ENCODE measurements around the gene PRR36.

Gene PRR36

DNA sequence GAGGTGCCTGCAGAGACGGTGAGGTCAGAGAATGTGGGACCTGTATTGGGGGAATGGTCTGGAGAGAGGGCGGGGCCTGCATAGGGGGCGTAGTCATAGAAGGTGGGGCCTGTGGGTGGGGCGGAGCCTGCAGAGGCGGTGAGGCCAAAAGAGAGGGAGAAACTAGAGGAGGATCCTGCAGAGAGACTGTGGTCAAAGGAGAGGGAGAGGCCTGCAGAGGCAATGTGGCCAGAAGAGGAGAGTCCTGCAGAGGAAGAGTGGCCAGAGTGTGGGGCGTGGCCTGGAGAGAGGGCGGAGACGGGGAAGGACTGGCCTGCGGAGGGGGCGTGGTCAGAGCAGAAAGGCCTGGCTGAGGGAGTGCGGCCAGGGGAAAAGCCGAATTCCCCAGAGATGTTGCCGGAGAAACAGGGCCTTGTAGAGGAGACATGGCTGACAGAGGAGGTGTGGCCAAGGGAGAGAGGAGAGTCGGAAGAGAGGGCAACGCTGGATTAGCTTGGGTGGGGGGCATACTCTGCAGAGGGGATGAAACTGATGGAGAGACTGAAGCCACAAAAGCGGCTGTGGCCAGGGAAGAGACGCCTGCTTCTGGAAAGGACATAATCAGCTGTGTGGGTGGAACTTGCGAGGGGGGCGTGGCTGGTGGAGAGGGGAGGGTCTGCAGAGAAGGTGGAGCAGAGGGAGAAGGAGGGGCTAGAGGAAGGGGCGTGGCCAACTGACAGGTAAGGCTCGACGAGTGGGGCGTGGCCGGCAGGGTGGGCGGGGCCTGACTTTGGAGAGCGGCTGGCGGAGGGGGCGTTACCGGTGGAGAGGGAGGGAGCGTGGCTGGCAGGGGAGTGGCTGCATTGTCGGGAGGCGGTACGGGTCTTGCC lies 2.5 kb downstream of the PRR36 start:
- no peaks in the 10 kb centered on the region for H3K9me3 ChIP-seq
- H3K27me3 ChIP-seq, result peaks cover 11% of the 10 kb centered on the region
- TF ChIP-seq, protein P1, sequence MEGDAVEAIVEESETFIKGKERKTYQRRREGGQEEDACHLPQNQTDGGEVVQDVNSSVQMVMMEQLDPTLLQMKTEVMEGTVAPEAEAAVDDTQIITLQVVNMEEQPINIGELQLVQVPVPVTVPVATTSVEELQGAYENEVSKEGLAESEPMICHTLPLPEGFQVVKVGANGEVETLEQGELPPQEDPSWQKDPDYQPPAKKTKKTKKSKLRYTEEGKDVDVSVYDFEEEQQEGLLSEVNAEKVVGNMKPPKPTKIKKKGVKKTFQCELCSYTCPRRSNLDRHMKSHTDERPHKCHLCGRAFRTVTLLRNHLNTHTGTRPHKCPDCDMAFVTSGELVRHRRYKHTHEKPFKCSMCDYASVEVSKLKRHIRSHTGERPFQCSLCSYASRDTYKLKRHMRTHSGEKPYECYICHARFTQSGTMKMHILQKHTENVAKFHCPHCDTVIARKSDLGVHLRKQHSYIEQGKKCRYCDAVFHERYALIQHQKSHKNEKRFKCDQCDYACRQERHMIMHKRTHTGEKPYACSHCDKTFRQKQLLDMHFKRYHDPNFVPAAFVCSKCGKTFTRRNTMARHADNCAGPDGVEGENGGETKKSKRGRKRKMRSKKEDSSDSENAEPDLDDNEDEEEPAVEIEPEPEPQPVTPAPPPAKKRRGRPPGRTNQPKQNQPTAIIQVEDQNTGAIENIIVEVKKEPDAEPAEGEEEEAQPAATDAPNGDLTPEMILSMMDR (IDR thresholded peaks at IDR 0.05; ENCODE audit: low read depth, low read length), result no peak
- no peaks in the 10 kb centered on the region for H3K36me3 ChIP-seq
- H3K4me1 ChIP-seq, result peaks cover 3% of the 10 kb centered on the region; the same call in 1 of the 2 replicates
- H3K4me3 ChIP-seq (ENCODE audit: low read depth, low read length), result peak overlapping the region; percentile 52
- DNase-seq, result peak; percentile 98

DNA sequence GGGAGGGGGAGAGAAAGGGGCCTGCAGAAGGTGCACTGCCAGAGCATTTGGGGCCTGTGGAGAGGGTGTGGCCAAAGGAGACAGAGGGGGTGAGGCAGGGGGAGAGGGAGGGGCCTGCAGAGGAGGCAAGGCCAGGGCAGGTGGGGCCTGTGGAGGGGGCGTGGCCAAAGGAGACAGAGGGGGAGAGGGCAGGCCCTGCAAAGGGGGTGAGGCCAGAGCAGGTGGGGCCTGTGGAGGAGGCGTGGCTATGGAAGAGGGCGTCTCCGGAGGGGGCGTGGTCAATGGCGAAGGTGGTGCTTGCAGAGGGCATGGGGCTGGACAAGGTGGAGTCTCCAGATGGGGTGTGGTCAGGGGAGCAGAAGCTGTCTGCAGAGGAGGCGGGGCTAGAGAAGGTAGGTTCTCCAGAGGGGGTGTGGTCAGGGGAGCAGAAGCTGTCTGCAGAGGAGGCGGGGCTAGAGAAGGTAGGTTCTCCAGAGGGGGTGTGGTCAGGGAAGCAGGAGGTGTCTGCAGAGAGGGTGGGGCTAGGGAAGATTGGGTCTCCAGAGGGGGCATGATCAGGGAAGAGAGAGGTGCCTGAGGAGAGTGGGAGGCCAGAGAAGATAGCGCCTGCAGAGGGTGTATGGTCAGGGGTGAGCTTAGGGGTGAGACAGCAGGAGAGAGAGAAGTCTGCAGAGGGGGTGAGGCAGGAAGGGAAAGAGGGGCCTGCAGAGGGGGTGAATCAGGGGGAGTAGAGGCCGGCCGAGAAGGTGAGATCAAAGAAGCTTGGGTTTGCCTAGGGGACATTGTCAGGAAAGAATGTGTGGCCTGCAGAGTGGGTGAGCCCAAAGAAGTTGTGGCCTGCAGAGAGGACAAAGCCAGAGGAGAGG lies 3.4 kb downstream of the PRR36 start:
- peak; percentile 81 for DNase-seq
- TF ChIP-seq, protein P1 (IDR thresholded peaks at IDR 0.05; ENCODE audit: low read depth, low read length), result no peak
- Histone ChIP-seq H3K9me3 (no peaks in the 10 kb centered on the region), H3K27me3 (peaks cover 11% of the 10 kb centered on the region), H3K36me3 (no peaks in the 10 kb centered on the region), H3K4me3 (ENCODE audit: low read depth, low read length) (no peak overlapping the region; the same call in 1 of the 2 replicates), H3K4me1 (peaks cover 3% of the 10 kb centered on the region; the same call in 1 of the 2 replicates)

DNA sequence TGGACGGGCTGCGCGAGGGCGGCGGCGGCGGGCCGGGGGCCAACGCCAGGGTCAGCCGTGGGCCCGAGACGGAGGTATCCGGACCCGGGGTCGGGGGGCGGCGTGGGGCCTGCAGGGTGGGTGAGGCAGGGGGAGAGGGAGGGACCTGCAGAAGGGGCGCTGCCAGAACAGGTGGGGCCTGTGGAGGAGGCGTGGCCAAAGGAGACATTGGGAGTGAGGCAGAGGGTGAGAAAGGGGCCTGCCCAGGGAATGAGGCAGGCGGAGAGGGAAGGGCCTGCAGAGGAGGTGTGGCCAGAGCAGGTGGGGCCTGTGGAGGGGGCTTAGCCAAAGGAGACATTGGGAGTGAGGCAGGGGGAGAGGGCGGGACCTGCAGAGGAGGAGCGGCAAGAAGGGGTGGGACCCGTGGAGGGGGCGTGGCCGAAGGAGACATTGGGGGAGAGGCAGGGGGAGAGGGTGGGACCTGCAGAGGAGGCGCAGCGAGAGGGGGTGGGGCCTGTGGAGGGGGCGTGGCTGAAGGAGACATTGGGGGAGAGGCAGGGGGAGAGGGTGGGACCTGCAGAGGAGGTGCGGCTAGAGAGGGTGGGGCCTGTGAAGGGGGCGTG lies 4.2 kb downstream of the PRR36 start:
- Histone ChIP-seq H3K4me1 (peaks cover 3% of the 10 kb centered on the region; the same call in 1 of the 2 replicates), H3K27me3 (peaks cover 11% of the 10 kb centered on the region), H3K9me3 (no peaks in the 10 kb centered on the region), H3K4me3 (ENCODE audit: low read depth, low read length) (no peak overlapping the region), H3K36me3 (no peaks in the 10 kb centered on the region)
- TF ChIP-seq, protein P1 (IDR thresholded peaks at IDR 0.05; ENCODE audit: low read depth, low read length), result no peak
- peak; percentile 76 for DNase-seq

DNA sequence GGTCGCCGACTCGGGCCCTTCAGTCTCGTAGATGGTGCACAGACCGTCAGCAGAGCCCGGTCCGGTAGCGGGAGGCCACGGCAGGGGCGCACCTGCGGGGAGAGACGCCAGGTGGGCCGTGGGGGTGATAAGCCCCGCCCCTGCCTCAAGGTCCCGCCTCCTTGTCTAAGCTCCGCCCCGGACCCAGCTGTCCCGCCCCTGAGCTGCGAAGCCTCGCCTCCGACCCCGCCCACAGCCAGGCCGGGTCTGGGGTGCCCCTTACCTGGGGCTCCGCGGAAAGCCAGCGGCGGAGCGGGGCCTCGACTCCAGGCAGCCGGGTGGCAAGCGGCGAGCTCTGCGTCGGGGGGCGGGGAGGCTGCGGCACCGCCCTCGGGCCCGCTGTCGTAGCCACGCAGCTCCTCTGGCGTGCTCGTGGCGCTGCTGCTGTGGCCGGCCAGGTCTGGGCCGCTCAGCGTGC lies 4.7 kb downstream of the PRR36 start:
- Histone ChIP-seq H3K36me3 (no peaks in the 10 kb centered on the region), H3K4me1 (peaks cover 3% of the 10 kb centered on the region; the same call in 1 of the 2 replicates), H3K9me3 (no peaks in the 10 kb centered on the region), H3K4me3 (ENCODE audit: low read depth, low read length) (no peak overlapping the region), H3K27me3 (peaks cover 10% of the 10 kb centered on the region)
- TF ChIP-seq, protein P1 (IDR thresholded peaks at IDR 0.05; ENCODE audit: low read depth, low read length), result no peak
- DNase-seq, result no peak

DNA sequence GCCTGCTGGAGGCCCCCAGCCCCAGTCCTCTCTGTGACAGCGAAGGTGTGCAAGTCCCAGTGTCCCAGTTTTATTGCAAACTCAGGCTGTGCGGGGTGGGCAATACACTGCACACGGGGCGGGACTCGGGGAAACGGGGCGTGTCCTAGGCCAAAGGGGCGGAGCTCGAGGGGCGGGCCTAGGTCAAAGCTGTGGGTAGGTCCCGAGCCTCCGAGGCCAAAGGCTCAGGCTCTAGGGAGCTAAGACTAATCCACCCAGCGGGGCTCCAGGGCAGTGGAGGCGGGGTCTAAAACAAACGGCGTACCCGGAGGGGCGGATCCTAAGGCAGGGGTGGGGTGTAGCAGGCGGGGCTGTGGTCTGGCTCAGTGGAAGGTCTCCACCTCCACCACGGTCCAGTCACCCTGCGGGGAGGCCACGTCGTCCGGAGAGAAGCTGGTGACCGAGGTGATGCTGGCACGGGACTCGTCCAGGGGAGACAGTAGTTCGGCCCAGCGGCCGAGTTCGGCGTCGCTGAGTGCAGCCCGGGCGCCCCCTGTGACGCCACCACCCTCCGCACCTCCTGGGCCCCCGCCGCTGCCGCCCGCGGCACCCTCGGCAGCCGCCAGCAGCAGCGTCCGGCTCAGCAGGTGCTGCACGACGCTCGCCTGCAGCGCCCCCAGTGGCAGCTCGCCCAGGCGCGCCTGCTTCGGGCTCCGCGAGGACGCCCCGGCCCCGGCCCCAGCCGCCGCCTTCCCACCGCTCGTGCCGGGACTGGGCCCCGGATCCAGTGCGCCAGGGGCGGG lies 5.3 kb downstream of the PRR36 start:
- TF ChIP-seq, protein P1 (IDR thresholded peaks at IDR 0.05; ENCODE audit: low read depth, low read length), result no peak
- peaks cover 3% of the 10 kb centered on the region; the same call in 1 of the 2 replicates for H3K4me1 ChIP-seq
- H3K9me3 ChIP-seq, result no peaks in the 10 kb centered on the region
- DNase-seq, result no peak
- peaks cover 4% of the 10 kb centered on the region for H3K27me3 ChIP-seq
- no peak overlapping the region for H3K4me3 ChIP-seq (ENCODE audit: low read depth, low read length)
- H3K36me3 ChIP-seq, result no peaks in the 10 kb centered on the region

Measured in BE2C (cell line).